Sigmoid colon (tissue), 7 donors: ENCODE results near the gene JAKMIP2. TPM values are rescaled to one million over a fixed set of nuclear protein-coding genes. Genes with fewer than 3 reads are reported as not detected.
"Not testable (repeated sequence)": the region's sequence is repeated elsewhere in the genome, so short reads cannot be mapped to it uniquely, and the experiment has no call there.

Experiments used
- DNase-seq: peaks from one replicate; pipeline ENCODE4 v3.0.0-alpha.2; 2019
- H3K27ac ChIP-seq, 4 donors: fragments of 200-600 bp; sonication (generic); one replicate each; pipeline ENCODE4 v1.5.1; 2016 to 2019; ENCODE audit warnings: mild to moderate bottlenecking in 1 of 4
- H3K27me3 ChIP-seq, 3 donors: fragments of 200-600 bp; sonication (generic); one replicate each; pipeline ENCODE4 v1.5.1; 2019; ENCODE audit warnings: mild to moderate bottlenecking in 1 of 3
- H3K36me3 ChIP-seq, 4 donors: fragments of 200-600 bp; sonication (generic); one replicate each; pipeline ENCODE4 v1.5.1; 2016 to 2019
- H3K4me1 ChIP-seq, 4 donors: fragments of 200-600 bp; sonication (generic); one replicate each; pipeline ENCODE4 v1.5.1; 2017 to 2019
- H3K4me3 ChIP-seq, 4 donors: fragments of 200-600 bp; sonication (generic); one replicate each; pipeline ENCODE4 v1.5.1; 2017 to 2019; ENCODE audit warnings: mild to moderate bottlenecking in 2 of 4, moderate library complexity in 1 of 4
- H3K9me3 ChIP-seq, 4 donors: fragments of 200-600 bp in 3 of 4; sonication (generic) in 3 of 4; one replicate each; pipeline versions ENCODE4 v1.5.1 to v1.6.1; 2013 to 2019
- CTCF ChIP-seq, 4 experiments: fragments of 450-650 bp in 3 of 4; fragments of 200-600 bp in 1 of 4; IDR thresholded peaks; one replicate each; pipeline ENCODE4 v1.5.1; 2016 to 2019; ENCODE audit warnings: antibody characterized with exemption in 4 of 4, mild to moderate bottlenecking in 3 of 4, moderate library complexity in 2 of 4
- EP300 ChIP-seq, 4 donors: sonication (generic); formaldehyde crosslinking; IDR thresholded peaks; one replicate each; pipeline ENCODE4 v1.6.1; 2017; ENCODE audit warnings: antibody characterized with exemption in 4 of 4
- POLR2A ChIP-seq, 2 donors: fragments of 450-650 bp; IDR thresholded peaks; one replicate each; pipeline ENCODE4 v1.6.1; 2016; ENCODE audit warnings: antibody characterized with exemption in 2 of 2, mild to moderate bottlenecking in 2 of 2, moderate library complexity in 2 of 2
- POLR2AphosphoS5 ChIP-seq, 4 donors: sonication (generic); formaldehyde crosslinking; IDR thresholded peaks; one replicate each; pipeline ENCODE4 v1.6.1; 2017; ENCODE audit warnings: antibody characterized with exemption in 4 of 4
- WGBS, 2 donors: extraction: QIAGEN DNeasy Blood & Tissue Kit; methylation state at CpG; one replicate each; pipeline ENCODE4 v1.1.7; 2013; 5-methylcytosine and 5-hydroxymethylcytosine counted together
- intact Hi-C: fragments of 100-400 bp; cut with DNase I; formaldehyde crosslinking; loops from one replicate; pipeline ENCODE4 v1.15.1; 2023
- polyA plus RNA-seq, 3 donors: library from polyadenylated mRNA; stranded (reverse); fragments of 200-250 nt; gene quantifications; one replicate each; pipeline ENCODE4 v1.2.3, GENCODE V29; 2013
- total RNA-seq, 4 donors: library from RNA; depleted of rRNA; stranded (reverse); fragments of >200 nt; gene quantifications; one replicate each; pipeline ENCODE4 v1.1.0, GENCODE V29; 2016
- donor health status: healthy with polysubstance abuse.
- donor health status: Bipolar disorder and iron deficiency.
- donor health status: healthy.

The JAKMIP2 gene
- total and polyA plus RNA-seq, 7 donors = under 0.01 to 8.9 (median 2.8) TPM; not detected in 1

DNA sequence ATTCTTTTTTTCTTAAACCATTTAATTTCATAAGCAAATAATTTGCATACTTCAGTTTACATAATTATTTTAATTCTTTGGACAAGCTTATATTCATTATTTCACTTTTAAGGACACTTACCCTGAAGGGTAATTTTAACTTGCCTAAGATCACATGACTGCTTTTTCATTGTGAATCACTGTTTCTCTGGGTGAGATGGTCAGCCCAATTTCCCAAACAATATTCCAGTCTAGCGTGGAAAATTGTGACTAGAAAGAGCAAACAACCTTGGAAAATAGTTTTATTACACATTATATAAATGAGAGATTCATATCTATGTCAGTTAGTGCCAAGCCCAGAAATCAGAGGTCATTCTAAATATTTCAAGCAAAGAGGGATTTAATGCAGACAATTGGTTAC is 21.4 kb upstream of the JAKMIP2 start:
- H3K36me3 ChIP-seq = no peaks in the 10 kb centered on the region

DNA sequence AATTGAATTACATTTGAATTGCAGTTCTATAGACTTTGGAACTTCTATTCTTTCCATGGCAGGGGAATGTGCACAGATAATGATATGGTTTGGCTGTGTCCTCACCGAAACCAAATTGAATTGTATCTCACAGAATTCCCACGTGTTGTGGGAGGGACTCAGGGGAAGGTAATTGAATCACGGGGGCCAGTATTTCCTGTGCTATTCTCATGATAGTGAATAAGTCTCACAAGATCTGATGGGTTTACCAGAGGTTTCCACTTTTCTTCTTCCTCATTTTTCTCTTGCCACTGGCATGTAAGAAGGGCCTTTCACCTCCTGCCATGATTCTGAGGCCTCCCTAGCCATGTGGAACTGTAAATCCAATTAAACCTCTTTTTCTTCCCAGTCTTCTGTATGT is 20.6 kb upstream of the JAKMIP2 start:
- intact Hi-C loops, DNase-seq, H3K27me3 ChIP-seq, H3K4me3 ChIP-seq, H3K9me3 ChIP-seq, H3K36me3 ChIP-seq, H3K4me1 ChIP-seq, H3K27ac ChIP-seq: not testable (repeated sequence)
- 71 to 87% methylated on average over 3 of the region's 3 CpGs for WGBS, 2 donors

More for the DNA sequence above, 21.4 kb upstream of the JAKMIP2 start:
- Histone ChIP-seq H3K27me3 (no peaks in the 10 kb centered on the region), H3K9me3 (no peaks in the 10 kb centered on the region), H3K4me3 (no peak overlapping the region), H3K4me1 (no peaks in the 10 kb centered on the region), H3K27ac (no peak overlapping the region)
- DNase-seq = no peak
- WGBS, 2 donors = 0 to 33% methylated on average over 1 of the region's 1 CpG
- TF ChIP-seq POLR2A (IDR thresholded peaks at IDR 0.05) (no peak), EP300 (IDR thresholded peaks at IDR 0.05) (no peak), POLR2AphosphoS5 (IDR thresholded peaks at IDR 0.05) (no peak), CTCF (IDR thresholded peaks at IDR 0.05) (no peak)
- intact Hi-C loops = no loop called here

DNA sequence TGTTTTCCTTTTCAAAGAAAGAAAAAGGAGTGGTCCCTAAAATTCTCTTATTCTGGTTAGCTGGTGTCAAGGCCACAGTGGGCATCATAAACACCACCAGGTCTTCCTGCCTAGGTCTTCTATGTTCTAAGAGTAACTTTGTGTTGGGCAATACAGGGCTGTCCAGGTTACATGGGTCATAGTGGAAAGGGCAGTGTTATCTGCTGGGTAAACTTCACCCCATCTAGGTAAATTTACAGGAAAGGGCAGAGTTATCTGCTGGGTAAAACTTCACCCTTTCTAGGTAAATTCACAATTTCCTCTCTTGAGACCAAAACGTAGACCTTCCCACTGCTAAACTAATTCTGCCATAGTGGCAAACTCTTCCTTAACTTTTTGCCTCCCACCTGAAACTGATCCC is 18.9 kb upstream of the JAKMIP2 start:
- Histone ChIP-seq H3K4me3 (no peak overlapping the region), H3K36me3 (no peaks in the 10 kb centered on the region), H3K4me1 (no peaks in the 10 kb centered on the region), H3K9me3 (no peaks in the 10 kb centered on the region), H3K27ac (no peak overlapping the region), H3K27me3 (no peaks in the 10 kb centered on the region)
- intact Hi-C loops = no loop called here
- WGBS, 2 donors = 86 to 92% methylated on average over 1 of the region's 1 CpG
- DNase-seq = no peak
- TF ChIP-seq CTCF (IDR thresholded peaks at IDR 0.05) = no peak
- no peak for TF ChIP-seq POLR2A (IDR thresholded peaks at IDR 0.05)
- no peak for TF ChIP-seq POLR2AphosphoS5 (IDR thresholded peaks at IDR 0.05)
- TF ChIP-seq EP300 (IDR thresholded peaks at IDR 0.05) = no peak

DNA sequence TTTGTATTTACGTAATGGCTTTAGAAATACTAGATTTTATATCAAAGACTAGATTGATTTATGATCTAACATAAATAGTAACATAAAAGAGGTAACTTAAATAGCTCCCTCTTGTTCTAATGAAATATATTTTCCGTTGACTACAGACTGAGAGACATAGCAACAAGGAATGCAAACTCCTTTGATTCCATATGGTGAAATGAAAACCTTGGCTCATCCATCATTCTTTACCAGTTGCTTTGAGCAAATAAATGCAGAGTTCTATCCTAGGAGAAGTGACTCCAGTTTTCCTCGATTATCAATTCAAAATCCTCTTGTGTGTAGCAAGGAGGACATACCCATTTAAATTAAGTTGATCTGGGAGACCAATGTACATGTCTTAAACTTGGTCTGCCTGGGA is 18.0 kb upstream of the JAKMIP2 start:
- no peak overlapping the region for H3K4me3 ChIP-seq
- no peaks in the 10 kb centered on the region for H3K9me3 ChIP-seq
- H3K4me1 ChIP-seq = no peaks in the 10 kb centered on the region
- no peaks in the 10 kb centered on the region for H3K27me3 ChIP-seq
- TF ChIP-seq EP300 (IDR thresholded peaks at IDR 0.05) (no peak), CTCF (IDR thresholded peaks at IDR 0.05) (no peak), POLR2AphosphoS5 (IDR thresholded peaks at IDR 0.05) (no peak), POLR2A (IDR thresholded peaks at IDR 0.05) (no peak)
- 87% methylated on average over 3 of the region's 3 CpGs for WGBS, 2 donors
- intact Hi-C loops = no loop called here
- no peak overlapping the region for H3K27ac ChIP-seq
- H3K36me3 ChIP-seq = no peaks in the 10 kb centered on the region
- no peak for DNase-seq

GRCh38 chr5:147796556-147797308 is 14.2 kb upstream of the JAKMIP2 start:
- no peak for DNase-seq
- H3K27me3 ChIP-seq = no peaks in the 10 kb centered on the region
- H3K36me3 ChIP-seq = no peaks in the 10 kb centered on the region
- H3K27ac ChIP-seq = no peak overlapping the region
- TF ChIP-seq EP300 (IDR thresholded peaks at IDR 0.05) (no peak), POLR2A (IDR thresholded peaks at IDR 0.05) (no peak), POLR2AphosphoS5 (IDR thresholded peaks at IDR 0.05) (no peak), CTCF (IDR thresholded peaks at IDR 0.05) (no peak)
- intact Hi-C loops = no loop called here
- H3K4me1 ChIP-seq = no peaks in the 10 kb centered on the region
- 79 to 80% methylated on average over 6 of the region's 6 CpGs for WGBS, 2 donors
- H3K4me3 ChIP-seq = no peak overlapping the region
- H3K9me3 ChIP-seq = no peaks in the 10 kb centered on the region
